Upper lobe of left lung (tissue), 6 donors: Measurements from ENCODE around the gene ANKFN1. TPM values are rescaled to one million over a fixed set of nuclear protein-coding genes. Genes with fewer than 3 reads are reported as not detected.

Experiments
- ATAC-seq, 2 donors: fragments of 200-7000 bp; cut with Tn5 transposase; one replicate each; pipeline ENCODE4 v1.9.1; 2022; ENCODE audit warnings: mild to moderate bottlenecking in 2 of 2, moderate library complexity in 2 of 2; ENCODE audit not compliant: low FRiP score in 2 of 2
- DNase-seq, 2 donors: peaks; one replicate each; pipeline ENCODE4 v3.0.0-alpha.2; 2019 to 2020
- H3K27ac ChIP-seq, 4 donors: fragments of 200-600 bp; sonication (generic); one replicate each; pipeline ENCODE4 v1.5.1; 2016 to 2019
- H3K27me3 ChIP-seq, 4 donors: fragments of 200-600 bp; sonication (generic); one replicate each; pipeline ENCODE4 v1.5.1; 2017 to 2019
- H3K36me3 ChIP-seq, 4 donors: fragments of 200-600 bp; sonication (generic); one replicate each; pipeline ENCODE4 v1.5.1; 2016 to 2019
- H3K4me1 ChIP-seq, 4 donors: fragments of 200-600 bp; sonication (generic); one replicate each; pipeline ENCODE4 v1.5.1; 2018 to 2019
- H3K4me3 ChIP-seq, 4 donors: fragments of 200-600 bp; sonication (generic); one replicate each; pipeline ENCODE4 v1.5.1; 2017 to 2019; ENCODE audit warnings: mild to moderate bottlenecking in 2 of 4, moderate library complexity in 1 of 4
- H3K9me3 ChIP-seq, 4 donors: fragments of 200-600 bp; sonication (generic); one replicate each; pipeline ENCODE4 v1.5.1; 2018 to 2019
- CTCF ChIP-seq, 6 experiments: fragments of 450-650 bp in 4 of 6; fragments of 200-600 bp in 2 of 6; sonication (generic) in 2 of 6; IDR thresholded peaks; one replicate each; pipeline ENCODE4 v1.5.1; 2016 to 2019; ENCODE audit warnings: antibody characterized with exemption in 6 of 6
- EP300 ChIP-seq, 4 donors: sonication (generic); formaldehyde crosslinking; IDR thresholded peaks; one replicate each; pipeline ENCODE4 v1.5.1; 2017; ENCODE audit warnings: antibody characterized with exemption in 4 of 4, control low read depth in 2 of 4
- POLR2A ChIP-seq, 4 donors: fragments of 450-650 bp; IDR thresholded peaks; one replicate each; pipeline ENCODE4 v1.5.1; 2016 to 2017; ENCODE audit warnings: antibody characterized with exemption in 4 of 4, mild to moderate bottlenecking in 2 of 4
- POLR2AphosphoS5 ChIP-seq, 2 donors: sonication (generic); formaldehyde crosslinking; IDR thresholded peaks; one replicate each; pipeline ENCODE4 v1.5.1; 2017; ENCODE audit warnings: antibody characterized with exemption in 2 of 2
- WGBS, 2 donors: methylation state at CpG; one replicate each; pipeline ENCODE4 v1.1.5; 2017 to 2018; 5-methylcytosine and 5-hydroxymethylcytosine counted together
- total RNA-seq, 6 donors: library from RNA; depleted of rRNA in 4 of 6; stranded (reverse); fragments of >200 nt in 4 of 6; gene quantifications; one replicate each; pipeline versions ENCODE4 v1.1.0 to v1.2.1, GENCODE V29; 2016 to 2021
- donor health status: DM: no; HTN: no; CAD: no; lungs with moderate emphysema.
- donor health status: DM: no; HTN: yes; CAD: no; lungs with severe emphysema.

Gene ANKFN1
- total RNA-seq, 6 donors from 2014 or later: 0.55 to 14.4 (median 2.6) TPM

- DNase-seq (no peak), ATAC-seq (no peak)
- H3K27ac ChIP-seq: no peak overlapping the region
- no peaks in the 10 kb centered on the region for H3K36me3 ChIP-seq
- H3K9me3 ChIP-seq: no peaks in the 10 kb centered on the region
- WGBS, 2 donors: 43 to 61% methylated on average over 3 of the region's 3 CpGs
- no peak overlapping the region for H3K4me3 ChIP-seq
- TF ChIP-seq EP300 (IDR thresholded peaks at IDR 0.05) (no peak), CTCF (IDR thresholded peaks at IDR 0.05) (no peak), POLR2A (IDR thresholded peaks at IDR 0.05) (no peak), POLR2AphosphoS5 (IDR thresholded peaks at IDR 0.05) (no peak)
- no peaks in the 10 kb centered on the region for H3K27me3 ChIP-seq
- no peaks in the 10 kb centered on the region for H3K4me1 ChIP-seq
Measured at GRCh38 chr17:56441308-56441707, 288.0 kb downstream of the ANKFN1 start.

GRCh38 chr17:56445692-56446411, 292.6 kb downstream of the ANKFN1 start:
- H3K4me1 ChIP-seq: no peaks in the 10 kb centered on the region
- no peaks in the 10 kb centered on the region for H3K27me3 ChIP-seq
- no peak for ATAC-seq
- no peak overlapping the region for H3K27ac ChIP-seq
- no peaks in the 10 kb centered on the region for H3K9me3 ChIP-seq
- no peak for DNase-seq
- H3K4me3 ChIP-seq: no peak overlapping the region
- H3K36me3 ChIP-seq: no peaks in the 10 kb centered on the region
- WGBS, 2 donors: 81 to 85% methylated on average over 9 of the region's 9 CpGs
- TF ChIP-seq EP300 (IDR thresholded peaks at IDR 0.05) (no peak), POLR2A (IDR thresholded peaks at IDR 0.05) (no peak), CTCF (IDR thresholded peaks at IDR 0.05) (no peak), POLR2AphosphoS5 (IDR thresholded peaks at IDR 0.05) (no peak)

GRCh38 chr17:56447171-56447570, 293.9 kb downstream of the ANKFN1 start:
- no peaks in the 10 kb centered on the region for H3K4me1 ChIP-seq
- TF ChIP-seq POLR2A (IDR thresholded peaks at IDR 0.05) (no peak), CTCF (IDR thresholded peaks at IDR 0.05) (no peak), POLR2AphosphoS5 (IDR thresholded peaks at IDR 0.05) (no peak), EP300 (IDR thresholded peaks at IDR 0.05) (no peak)
- H3K4me3 ChIP-seq: no peak overlapping the region
- ATAC-seq (no peak), DNase-seq (no peak)
- no peaks in the 10 kb centered on the region for H3K9me3 ChIP-seq
- H3K36me3 ChIP-seq: no peaks in the 10 kb centered on the region
- no peak overlapping the region for H3K27ac ChIP-seq
- no peaks in the 10 kb centered on the region for H3K27me3 ChIP-seq
- WGBS, 2 donors: 87 to 91% methylated on average over 1 of the region's 1 CpG

- TF ChIP-seq CTCF (IDR thresholded peaks at IDR 0.05): no peak
- TF ChIP-seq POLR2AphosphoS5 (IDR thresholded peaks at IDR 0.05): no peak
- TF ChIP-seq EP300 (IDR thresholded peaks at IDR 0.05): no peak
- no peak for TF ChIP-seq POLR2A (IDR thresholded peaks at IDR 0.05)
- Histone ChIP-seq H3K4me1 (no peaks in the 10 kb centered on the region), H3K36me3 (no peaks in the 10 kb centered on the region), H3K27me3 (no peaks in the 10 kb centered on the region), H3K9me3 (no peaks in the 10 kb centered on the region), H3K4me3 (no peak overlapping the region), H3K27ac (no peak overlapping the region)
- WGBS, 2 donors: 84 to 89% methylated on average over 2 of the region's 2 CpGs
- DNase-seq: no peak
- no peak for ATAC-seq
Measured at GRCh38 chr17:56448371-56448770, 295.1 kb downstream of the ANKFN1 start.

- Histone ChIP-seq H3K27ac (no peak overlapping the region), H3K27me3 (no peaks in the 10 kb centered on the region), H3K4me1 (no peaks in the 10 kb centered on the region), H3K36me3 (no peaks in the 10 kb centered on the region), H3K9me3 (no peaks in the 10 kb centered on the region), H3K4me3 (no peak overlapping the region)
- DNase-seq (no peak), ATAC-seq (no peak)
- TF ChIP-seq POLR2A (IDR thresholded peaks at IDR 0.05) (no peak), EP300 (IDR thresholded peaks at IDR 0.05) (no peak), CTCF (IDR thresholded peaks at IDR 0.05) (no peak), POLR2AphosphoS5 (IDR thresholded peaks at IDR 0.05) (no peak)
- 77 to 79% methylated on average over 8 of the region's 8 CpGs for WGBS, 2 donors
Measured at GRCh38 chr17:56449176-56449575, 295.9 kb downstream of the ANKFN1 start.
